ENCODE measurements around the gene CUEDC2. TPM values are rescaled to one million over a fixed set of nuclear protein-coding genes. Genes with fewer than 3 reads are reported as not detected.

The CUEDC2 gene
- total and polyA plus RNA-seq, 10 of the 15 experiments (the other 5 are each of a cell fraction or from before 2014, with no cell fraction given): 20.4 to 121 (median 75.0) TPM

GRCh38 chr10:102403115-102403514 is 29.3 kb downstream of the CUEDC2 start:
- WGBS (ENCODE audit: insufficient coverage, insufficient replicate concordance, low lambda C conversion rate, missing lambda C conversion rate): 72% methylated on average over 12 of the region's 13 CpGs
- POLR2A ChIA-PET: interaction anchor here (0.6 to 1.7 kb wide), 5 partner anchors 10 to 83 kb away, joined by 3 to 9 read pairs (median 4); no protein-coding TSS in a partner anchor
- no peak for FAIRE-seq
- BruUV-seq (replicated peaks): no TSS peak
- no peak for TF ChIP-seq NRF1 (conservative IDR thresholded peaks at IDR 0.05; ENCODE audit: low read depth, low read length)
- TF ChIP-seq SPI1 (IDR thresholded peaks at IDR 0.05; ENCODE audit: borderline replicate concordance, insufficient read depth, low read depth, low read length): no peak
- no peak for TF ChIP-seq RAD51 (IDR thresholded peaks at IDR 0.05)
- ATAC-seq: no peak
- no peak overlapping the region for H3K27ac ChIP-seq (ENCODE audit: control insufficient read depth, insufficient read depth)
- H4K20me1 ChIP-seq (ENCODE audit: control insufficient read depth, insufficient read depth): peaks cover 4% of the 10 kb centered on the region; the same call in 1 of the 2 replicates
- peaks cover 11 to 31% of the 10 kb centered on the region in 2 experiments for H3K36me3 ChIP-seq (ENCODE audit: control insufficient read depth in 2 of 2, insufficient read depth in 2 of 2, low read length in 1 of 2)
- H3K4me3 ChIP-seq: no peak overlapping the region
- H2AFZ ChIP-seq (ENCODE audit: control insufficient read depth, low read depth, low read length): no peak overlapping the region
- no peak overlapping the region for H3K4me2 ChIP-seq (ENCODE audit: control insufficient read depth, insufficient read depth)
- peaks cover 20% of the 10 kb centered on the region for H3K79me2 ChIP-seq (ENCODE audit: control insufficient read depth, insufficient read depth, low read length)
- in situ Hi-C loops (cut with MboI): no loop called here
- SMC1A ChIA-PET (ENCODE audit: uncharacterized antibody, unreplicated experiment): interaction anchor here (0.6 to 2.2 kb wide), 4 partner anchors 17 to 180 kb away, joined by 3 to 4 read pairs (median 3); partner anchors contain the start of gene FBXL15
- intact Hi-C loops (cut with micrococcal nuclease; ENCODE audit: unreplicated experiment): no loop called here
- CTCF ChIA-PET: interaction anchor here (0.6 to 12.1 kb wide), 12 partner anchors 9 to 183 kb away, joined by 3 to 69 read pairs (median 9); partner anchors contain the start of genes C10orf95 and NFKB2
- RAD21 ChIA-PET (ENCODE audit: unreplicated experiment): interaction anchor here (0.7 to 1.6 kb wide), 4 partner anchors 9 to 171 kb away, joined by 3 to 10 read pairs (median 4); no protein-coding TSS in a partner anchor
- H3K4me1 ChIP-seq (ENCODE audit: control insufficient read depth, insufficient read depth, low read length): peaks cover 8% of the 10 kb centered on the region
- H3K9ac ChIP-seq (ENCODE audit: control insufficient read depth, insufficient read depth, low read length): no peak overlapping the region
- H3K27me3 ChIP-seq (replicated peaks in 1 of 2; ENCODE audit: control insufficient read depth in 2 of 2, insufficient read depth in 2 of 2, low read length in 1 of 2): peaks cover 0 to 2% of the 10 kb centered on the region in 2 experiments; a peak in 2 of 4 replicates
- DNase-seq (ENCODE audit: low read depth, low spot score): no peak
- H3K9me3 ChIP-seq (replicated peaks; ENCODE audit: control insufficient read depth, insufficient read depth, low read length): no peaks in the 10 kb centered on the region

DNA sequence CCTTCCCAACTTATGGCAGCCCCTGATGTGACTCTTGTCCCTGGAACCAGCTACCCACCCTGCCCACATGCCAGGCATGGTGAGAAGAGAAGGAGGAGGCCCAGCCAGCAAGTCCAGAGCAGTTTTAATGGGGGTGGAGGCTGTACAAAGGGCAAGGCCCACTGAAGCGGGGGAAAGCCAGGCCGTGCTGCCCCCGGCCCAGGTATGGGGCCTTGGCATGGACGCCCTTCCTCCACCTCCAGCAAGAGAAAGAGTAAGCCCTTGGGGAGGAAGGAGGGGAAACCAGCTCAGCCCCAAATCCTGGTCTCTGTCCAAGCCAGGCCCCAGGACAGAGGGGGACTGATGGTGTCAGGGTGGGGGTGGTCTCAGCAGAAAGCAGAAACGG is 29.9 kb downstream of the CUEDC2 start:
- POLR2A ChIA-PET: interaction anchor here (0.7 to 1.7 kb wide), 2 partner anchors 11 to 52 kb away, joined by 3 to 9 read pairs; no protein-coding TSS in a partner anchor
- TF ChIP-seq, protein P1, sequence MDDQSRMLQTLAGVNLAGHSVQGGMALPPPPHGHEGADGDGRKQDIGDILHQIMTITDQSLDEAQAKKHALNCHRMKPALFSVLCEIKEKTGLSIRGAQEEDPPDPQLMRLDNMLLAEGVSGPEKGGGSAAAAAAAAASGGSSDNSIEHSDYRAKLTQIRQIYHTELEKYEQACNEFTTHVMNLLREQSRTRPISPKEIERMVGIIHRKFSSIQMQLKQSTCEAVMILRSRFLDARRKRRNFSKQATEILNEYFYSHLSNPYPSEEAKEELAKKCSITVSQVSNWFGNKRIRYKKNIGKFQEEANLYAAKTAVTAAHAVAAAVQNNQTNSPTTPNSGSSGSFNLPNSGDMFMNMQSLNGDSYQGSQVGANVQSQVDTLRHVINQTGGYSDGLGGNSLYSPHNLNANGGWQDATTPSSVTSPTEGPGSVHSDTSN (IDR thresholded peaks at IDR 0.05; ENCODE audit: insufficient replicate concordance, low read depth, low read length): no peak
- TF ChIP-seq RELA (IDR thresholded peaks at IDR 0.05; ENCODE audit: borderline replicate concordance, partially characterized antibody): no peak
- TF ChIP-seq SKIL (IDR thresholded peaks at IDR 0.05; ENCODE audit: low read depth, poor library complexity, severe bottlenecking): no peak
- no peak for TF ChIP-seq GATAD2B (conservative IDR thresholded peaks at IDR 0.05; ENCODE audit: low read depth)
- TF ChIP-seq PAX8 (IDR thresholded peaks at IDR 0.05): no peak
- TF ChIP-seq EGR1 (IDR thresholded peaks at IDR 0.05; ENCODE audit: borderline replicate concordance in 1 of 2, low read depth in 2 of 2, low read length in 2 of 2): no peak
- no peak for TF ChIP-seq ASH2L (IDR thresholded peaks at IDR 0.05; ENCODE audit: borderline replicate concordance, low read depth)
- TF ChIP-seq, protein P2, sequence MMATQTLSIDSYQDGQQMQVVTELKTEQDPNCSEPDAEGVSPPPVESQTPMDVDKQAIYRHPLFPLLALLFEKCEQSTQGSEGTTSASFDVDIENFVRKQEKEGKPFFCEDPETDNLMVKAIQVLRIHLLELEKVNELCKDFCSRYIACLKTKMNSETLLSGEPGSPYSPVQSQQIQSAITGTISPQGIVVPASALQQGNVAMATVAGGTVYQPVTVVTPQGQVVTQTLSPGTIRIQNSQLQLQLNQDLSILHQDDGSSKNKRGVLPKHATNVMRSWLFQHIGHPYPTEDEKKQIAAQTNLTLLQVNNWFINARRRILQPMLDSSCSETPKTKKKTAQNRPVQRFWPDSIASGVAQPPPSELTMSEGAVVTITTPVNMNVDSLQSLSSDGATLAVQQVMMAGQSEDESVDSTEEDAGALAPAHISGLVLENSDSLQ (IDR thresholded peaks at IDR 0.05): no peak

More for the DNA sequence above, 29.9 kb downstream of the CUEDC2 start:
- no peaks in the 10 kb centered on the region for H3K27me3 ChIP-seq (replicated peaks in 1 of 2; ENCODE audit: control insufficient read depth in 2 of 2, insufficient read depth in 2 of 2, low read length in 1 of 2)
- in situ Hi-C loops (cut with MboI): no loop called here
- SMC1A ChIA-PET (ENCODE audit: uncharacterized antibody, unreplicated experiment): interaction anchor here (1.3 to 2.2 kb wide), 3 partner anchors 18 to 181 kb away, joined by 3 to 4 read pairs (median 3); partner anchors contain the start of gene FBXL15
- H4K20me1 ChIP-seq (ENCODE audit: control insufficient read depth, insufficient read depth): peaks cover 4% of the 10 kb centered on the region; the same call in 1 of the 2 replicates
- H3K4me2 ChIP-seq (ENCODE audit: control insufficient read depth, insufficient read depth): no peak overlapping the region
- no peaks in the 10 kb centered on the region for H3K9me3 ChIP-seq (replicated peaks; ENCODE audit: control insufficient read depth, insufficient read depth, low read length)
- FAIRE-seq (no peak), DNase-seq (ENCODE audit: low read depth, low spot score) (no peak), ATAC-seq (no peak)
- H3K9ac ChIP-seq (ENCODE audit: control insufficient read depth, insufficient read depth, low read length): no peak overlapping the region
- CTCF ChIA-PET: interaction anchor here (1.2 to 12.1 kb wide), 6 partner anchors 8 to 171 kb away, joined by 8 to 69 read pairs (median 10); partner anchors contain the start of gene NFKB2
- H3K4me3 ChIP-seq: no peak overlapping the region
- RAD21 ChIA-PET (ENCODE audit: unreplicated experiment): interaction anchor here (1.1 to 1.6 kb wide), 2 partner anchors 60 to 77 kb away, joined by 3 to 10 read pairs; no protein-coding TSS in a partner anchor
- H3K4me1 ChIP-seq (ENCODE audit: control insufficient read depth, insufficient read depth, low read length): peaks cover 10% of the 10 kb centered on the region
- H3K36me3 ChIP-seq (ENCODE audit: control insufficient read depth in 2 of 2, insufficient read depth in 2 of 2, low read length in 1 of 2): peaks cover 17 to 36% of the 10 kb centered on the region in 2 experiments
- intact Hi-C loops (cut with micrococcal nuclease; ENCODE audit: unreplicated experiment): no loop called here
- no TSS peak for BruUV-seq (replicated peaks)
- no peak overlapping the region for H3K27ac ChIP-seq (ENCODE audit: control insufficient read depth, insufficient read depth)
- H3K79me2 ChIP-seq (ENCODE audit: control insufficient read depth, insufficient read depth, low read length): peaks cover 26% of the 10 kb centered on the region
- 69% methylated on average over 5 of the region's 5 CpGs for WGBS (ENCODE audit: insufficient coverage, insufficient replicate concordance, low lambda C conversion rate, missing lambda C conversion rate)
- H2AFZ ChIP-seq (ENCODE audit: control insufficient read depth, low read depth, low read length): no peak overlapping the region
